HG03354 (cell line): ENCODE data around the gene ZFAND3.
"Not testable (repeated sequence)": the region's sequence is repeated elsewhere in the genome, so short reads cannot be mapped to it uniquely, and the experiment has no call there.

Source experiments
- ATAC-seq: cut with Tn5 transposase; IDR thresholded peaks from one replicate; pipeline ENCODE4 v1.9.1; 2021; ENCODE audit warnings: mild to moderate bottlenecking; ENCODE audit not compliant: unreplicated experiment, poor library complexity, severe bottlenecking

ZFAND3 gene

GRCh38 chr6:38022688-38023087, 203.2 kb downstream of the ZFAND3 start:
- ATAC-seq, result no peak

GRCh38 chr6:38024908-38025307, 205.4 kb downstream of the ZFAND3 start:
- ATAC-seq, result no peak

GRCh38 chr6:38025451-38025850, 205.9 kb downstream of the ZFAND3 start:
- ATAC-seq, result no peak

GRCh38 chr6:38027685-38028373, 208.3 kb downstream of the ZFAND3 start:
- no peak for ATAC-seq

- ATAC-seq, result no peak
These were observed 210.9 kb downstream of the ZFAND3 start for GRCh38 chr6:38030380-38030779.

GRCh38 chr6:38032797-38033196, 213.3 kb downstream of the ZFAND3 start:
- ATAC-seq, result no peak

GRCh38 chr6:38033442-38033982, 214.0 kb downstream of the ZFAND3 start:
- no peak for ATAC-seq

GRCh38 chr6:38034274-38034914, 214.9 kb downstream of the ZFAND3 start:
- no peak for ATAC-seq

GRCh38 chr6:38035478-38035877, 216.0 kb downstream of the ZFAND3 start:
- no peak for ATAC-seq

GRCh38 chr6:38039502-38039901, 220.0 kb downstream of the ZFAND3 start:
- ATAC-seq, result no peak

GRCh38 chr6:38040254-38040653, 220.7 kb downstream of the ZFAND3 start:
- no peak for ATAC-seq

GRCh38 chr6:38043259-38043753, 223.8 kb downstream of the ZFAND3 start:
- no peak for ATAC-seq

- ATAC-seq, result no peak
These were observed 226.3 kb downstream of the ZFAND3 start for GRCh38 chr6:38045701-38046305.

GRCh38 chr6:38047562-38047961, 228.0 kb downstream of the ZFAND3 start:
- ATAC-seq, result no peak

GRCh38 chr6:38049861-38050397, 230.4 kb downstream of the ZFAND3 start:
- ATAC-seq, result not testable (repeated sequence)

- ATAC-seq, result no peak
These were observed 232.4 kb downstream of the ZFAND3 start for GRCh38 chr6:38051819-38052434.

GRCh38 chr6:38054527-38055202, 235.1 kb downstream of the ZFAND3 start:
- ATAC-seq, result no peak

- no peak for ATAC-seq
These were observed 235.7 kb downstream of the ZFAND3 start for GRCh38 chr6:38055203-38055589.

GRCh38 chr6:38056361-38056760, 236.8 kb downstream of the ZFAND3 start:
- no peak for ATAC-seq
